HG03039 (cell line): ENCODE data around the gene WFDC2.

Source experiments
- ATAC-seq: cut with Tn5 transposase; IDR thresholded peaks from one replicate; pipeline ENCODE4 v1.9.1; 2021; ENCODE audit warnings: mild to moderate bottlenecking, moderate library complexity; ENCODE audit not compliant: unreplicated experiment

The WFDC2 gene

DNA sequence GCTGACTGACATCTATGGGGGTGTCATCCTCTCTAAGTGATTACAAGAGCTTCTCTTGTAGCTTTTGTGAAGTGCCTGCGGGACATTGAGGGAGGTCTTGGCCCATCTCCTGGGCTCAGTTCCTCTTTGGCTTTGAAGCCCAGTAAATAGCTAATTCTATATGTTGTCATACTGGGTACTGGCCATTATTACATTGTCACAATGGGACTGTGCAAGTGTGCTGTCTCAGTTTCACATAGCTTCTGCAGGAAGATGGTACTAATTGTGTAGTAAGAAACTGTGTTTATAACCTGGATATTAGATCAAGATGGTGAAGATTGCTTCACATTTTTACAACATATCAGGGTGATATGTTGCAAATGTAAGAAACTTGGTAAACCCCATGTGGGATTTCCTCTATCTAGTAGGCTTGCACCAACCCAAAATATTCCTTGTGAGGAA is 26.0 kb downstream of the WFDC2 start:
- ATAC-seq: no peak

DNA sequence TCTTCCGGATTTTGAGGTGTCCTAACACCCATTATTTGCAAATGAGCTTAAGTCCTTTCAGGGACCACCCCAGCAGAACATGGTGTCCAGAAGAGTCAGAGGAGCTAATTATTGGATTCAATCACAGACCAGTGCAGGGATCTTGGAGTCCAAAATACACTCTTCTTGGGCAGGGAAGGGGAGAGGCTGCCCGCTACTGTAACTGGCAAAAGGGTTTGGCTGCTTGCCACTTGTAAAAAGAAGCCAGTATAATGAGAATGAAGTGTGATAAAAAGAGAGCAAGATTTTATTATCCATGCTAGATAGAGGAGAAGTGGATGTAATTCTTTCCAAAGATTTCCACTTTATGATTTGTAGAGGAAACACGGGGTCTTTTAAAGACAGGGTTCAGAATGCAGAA is 26.6 kb downstream of the WFDC2 start:
- ATAC-seq: no peak

DNA sequence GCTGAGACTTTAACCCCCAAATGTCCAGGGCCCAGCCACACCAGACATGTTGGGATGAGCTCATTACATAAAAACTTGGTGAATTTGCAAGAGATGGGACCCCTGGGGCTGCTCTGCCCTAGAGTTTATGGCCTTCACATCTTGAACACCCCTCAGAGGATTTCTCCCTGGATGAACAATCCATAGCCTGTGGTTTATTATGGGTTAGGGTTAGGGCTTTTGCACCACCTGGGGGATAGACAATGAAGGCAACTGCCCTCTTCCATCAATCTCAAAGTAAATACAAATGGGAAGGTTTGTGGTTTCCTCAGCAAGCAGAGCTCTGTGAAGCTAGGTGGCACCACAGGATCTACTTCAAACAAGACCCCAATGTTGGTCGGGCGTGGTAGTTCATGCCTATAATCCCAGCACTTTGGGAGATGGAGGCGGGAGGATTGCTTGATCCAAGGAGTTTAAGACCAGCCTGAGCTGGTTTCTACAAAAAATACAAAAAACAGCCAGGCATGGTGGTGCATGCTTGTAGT is 28.5 kb downstream of the WFDC2 start:
- no peak for ATAC-seq

GRCh38 chr20:45500022-45500421 is 30.5 kb downstream of the WFDC2 start:
- ATAC-seq: no peak

DNA sequence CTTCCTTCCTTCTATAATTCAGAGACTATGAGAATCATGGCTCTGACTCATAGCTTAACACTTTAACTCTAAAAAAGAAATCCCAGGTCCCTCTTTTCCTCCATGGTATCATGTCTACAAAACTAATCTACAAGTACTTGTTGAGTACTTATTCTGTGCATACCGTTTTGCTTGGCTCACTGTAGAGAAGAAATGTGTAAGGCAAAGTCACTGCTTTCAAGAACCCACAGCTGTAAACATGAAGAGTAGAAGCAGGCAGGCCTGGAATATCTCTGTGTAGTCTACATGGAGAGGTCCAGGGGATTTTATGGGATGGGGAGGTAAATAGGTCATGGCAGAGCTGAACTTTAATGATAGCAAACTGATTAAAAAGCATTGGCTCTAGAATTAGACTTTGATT is 32.0 kb downstream of the WFDC2 start:
- no peak for ATAC-seq

DNA sequence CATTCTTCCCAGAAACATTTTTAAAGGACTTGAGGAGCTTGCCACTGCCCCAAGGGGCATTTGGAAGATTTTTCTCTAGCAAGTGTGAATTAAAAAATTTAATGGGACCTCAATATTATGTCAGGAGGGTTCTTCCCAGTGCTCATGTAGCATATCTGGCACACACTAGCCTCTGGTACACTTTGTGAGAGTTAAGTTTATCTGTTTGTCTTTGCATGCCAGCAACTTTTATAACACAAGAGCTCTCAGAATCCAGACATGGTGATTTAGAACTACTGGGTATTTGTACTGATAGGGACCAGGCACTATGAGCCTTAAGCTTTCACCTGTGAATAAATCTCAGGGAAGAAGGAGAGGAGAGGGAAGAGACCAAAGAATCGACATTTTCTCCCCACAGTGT is 33.0 kb downstream of the WFDC2 start:
- ATAC-seq: no peak

DNA sequence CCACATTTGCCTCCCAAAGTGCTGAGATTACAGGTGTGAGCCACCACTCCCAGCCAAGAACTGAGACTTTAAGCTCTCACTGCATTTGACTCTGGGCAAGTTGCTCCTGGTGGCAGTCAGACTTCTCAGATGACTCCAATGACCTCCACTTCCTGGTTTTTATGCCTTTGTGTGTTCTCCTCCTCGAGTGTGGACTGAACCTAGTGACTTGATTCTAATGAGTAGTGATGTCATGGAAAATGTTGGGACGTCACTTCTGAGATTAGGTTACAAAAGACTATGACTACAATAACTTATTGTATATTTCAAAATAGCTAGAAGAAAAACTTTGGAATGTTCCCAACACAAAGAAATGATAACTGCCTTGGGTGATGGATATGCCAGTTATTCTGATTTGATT is 33.9 kb downstream of the WFDC2 start:
- no peak for ATAC-seq

DNA sequence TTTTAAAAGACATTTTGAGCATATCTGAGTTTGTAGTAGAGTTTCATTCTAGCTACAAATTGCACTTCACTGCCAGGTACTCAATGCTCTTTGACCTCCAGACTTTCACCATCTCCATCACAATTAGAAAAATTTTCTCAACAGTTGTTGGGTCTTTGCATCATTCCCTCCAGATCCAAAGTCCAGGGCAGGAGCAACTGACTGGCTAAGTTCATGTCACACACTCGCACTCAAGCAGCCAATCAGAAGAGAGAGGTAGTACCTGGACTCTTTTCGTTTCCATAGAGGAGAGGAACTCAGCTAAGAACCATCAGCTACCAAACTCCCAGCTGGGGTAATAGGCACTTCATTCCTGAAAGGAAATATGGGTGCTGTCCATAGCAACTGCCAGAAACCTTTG is 36.8 kb downstream of the WFDC2 start:
- no peak for ATAC-seq

DNA sequence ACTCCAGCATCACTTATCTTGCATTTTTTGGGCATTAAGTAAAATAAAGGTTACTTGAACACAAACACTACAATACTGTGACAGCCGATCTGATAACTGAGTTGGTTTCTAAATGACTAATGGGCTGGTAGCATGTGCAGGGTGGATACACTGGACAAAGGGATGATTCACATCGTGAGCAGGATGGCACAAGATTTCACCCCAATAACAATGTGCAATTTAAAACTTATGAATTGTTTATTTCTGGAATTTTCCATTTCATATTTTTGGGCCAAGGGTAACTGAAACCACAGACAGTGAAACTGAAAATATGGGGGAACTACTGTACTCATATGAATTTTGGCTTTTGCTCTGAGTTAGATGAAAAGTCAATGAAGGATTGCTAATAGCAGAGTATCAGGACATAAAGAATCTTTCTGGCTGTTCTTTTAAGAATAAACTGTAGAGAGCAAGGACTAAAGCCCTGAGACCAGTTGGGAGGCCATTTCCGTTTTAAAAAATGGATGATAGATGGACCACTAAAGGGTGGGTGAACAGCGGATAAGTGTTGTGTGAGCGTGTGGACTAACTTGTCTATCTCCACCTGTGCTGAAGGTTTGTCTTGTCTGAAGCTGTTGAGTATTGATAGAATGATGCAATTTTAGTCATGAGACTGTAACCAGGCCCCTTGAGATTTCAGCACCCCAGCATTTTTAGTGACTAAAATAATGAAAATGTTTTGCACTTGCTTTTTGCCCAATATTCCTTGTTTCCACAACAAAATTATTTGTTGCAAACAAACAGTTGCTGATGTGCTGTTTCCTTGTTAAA is 37.7 kb downstream of the WFDC2 start:
- no peak for ATAC-seq

GRCh38 chr20:45508068-45508886 is 38.7 kb downstream of the WFDC2 start:
- no peak for ATAC-seq

DNA sequence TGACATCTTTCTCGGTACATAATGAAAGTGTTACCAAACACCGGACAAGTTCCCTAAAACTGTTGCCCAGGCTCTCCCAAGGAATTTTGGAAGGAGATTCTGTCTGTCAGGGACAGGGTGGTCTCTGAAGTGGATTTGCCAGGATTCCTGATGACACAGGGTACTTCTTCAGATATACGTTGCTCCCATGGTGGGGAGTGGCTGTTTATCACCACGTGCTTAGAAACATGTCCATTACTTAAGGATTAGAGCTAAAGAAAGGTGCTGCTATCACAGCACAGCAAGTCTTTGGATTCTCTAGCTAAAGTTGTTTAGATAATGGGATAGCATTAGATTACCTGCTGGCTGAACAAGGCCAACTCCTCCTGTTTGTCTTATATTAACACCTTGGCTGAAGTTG is 39.5 kb downstream of the WFDC2 start:
- ATAC-seq: no peak

DNA sequence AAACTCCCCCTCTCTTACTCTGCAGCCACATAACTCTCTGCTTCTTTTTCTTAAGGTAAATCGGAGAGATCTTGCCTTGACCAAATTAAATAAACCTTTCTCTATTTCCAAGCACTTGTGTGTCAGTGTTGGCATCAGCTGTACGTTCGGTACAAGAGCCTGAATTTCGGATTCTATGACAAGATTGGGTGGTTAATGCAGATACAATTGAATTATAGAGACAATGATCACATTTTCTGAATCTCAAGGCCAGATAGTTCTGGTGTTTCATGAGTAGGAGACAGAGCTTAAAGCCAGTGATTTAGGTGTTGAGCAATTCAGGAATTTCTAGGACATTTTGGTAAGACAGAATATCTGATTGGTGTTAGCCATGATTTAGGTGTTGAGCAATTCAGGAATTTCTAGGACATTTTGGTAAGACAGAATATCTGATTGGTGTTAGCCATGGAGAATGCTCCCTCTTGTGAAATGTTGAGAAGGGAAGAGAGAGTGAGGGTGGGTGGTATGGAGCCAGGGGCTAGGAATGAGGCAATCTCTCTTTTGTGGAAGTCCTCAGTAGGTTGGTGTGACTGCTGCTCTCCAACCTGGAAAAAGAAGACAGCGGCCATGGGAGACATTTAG is 40.8 kb downstream of the WFDC2 start:
- ATAC-seq: no peak

- ATAC-seq: no peak
These were observed 45.8 kb downstream of the WFDC2 start, which contains the start of gene SPINT3 for GRCh38 chr20:45515147-45515913. Gene SPINT3 (minus strand): TSS chr20:45515622. CDS start chr20:45515608, 14 bp downstream.

DNA sequence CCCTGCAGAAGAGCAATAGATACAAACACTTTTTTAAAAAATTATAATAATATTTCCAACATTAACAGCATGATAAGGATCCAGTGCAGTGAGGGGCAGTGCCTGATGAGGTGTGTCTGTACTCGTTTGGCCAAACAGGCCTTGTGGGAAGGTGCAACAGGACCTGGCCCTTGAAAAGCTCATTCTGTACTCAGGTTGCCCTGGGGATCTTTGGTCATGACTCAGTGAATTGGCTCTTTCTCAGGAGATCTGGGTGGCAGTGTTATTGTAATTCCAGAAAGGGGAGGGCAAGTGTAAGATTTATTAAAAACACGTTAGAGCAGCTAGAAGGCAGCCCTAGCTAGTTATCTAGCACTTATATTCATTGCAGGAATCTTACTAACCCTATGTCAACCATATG is 48.7 kb downstream of the WFDC2 start:
- ATAC-seq: no peak

DNA sequence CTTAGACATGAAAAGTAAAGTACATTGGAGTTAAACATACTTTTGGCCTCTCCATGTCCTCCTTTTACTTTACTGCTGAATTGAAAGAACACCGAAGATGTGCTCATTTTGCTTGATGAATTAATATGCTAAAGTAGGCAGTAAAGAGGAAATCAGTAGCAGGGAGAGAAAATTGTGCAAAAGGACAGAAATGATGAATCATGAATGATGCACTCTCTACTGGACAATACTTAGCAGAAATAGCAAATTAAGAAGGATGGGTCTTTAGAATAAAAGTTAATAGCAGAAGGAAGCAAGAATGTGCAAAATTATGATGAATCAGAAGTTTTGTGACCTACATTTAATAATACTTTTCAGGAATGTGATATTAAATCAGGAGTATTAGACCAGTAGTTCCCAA is 54.3 kb downstream of the WFDC2 start:
- no peak for ATAC-seq

- no peak for ATAC-seq
These were observed 57.7 kb downstream of the WFDC2 start for GRCh38 chr20:45527294-45527693.
